ENCODE measurements around the gene ERICH6. TPM values are rescaled to one million over a fixed set of nuclear protein-coding genes. Genes with fewer than 3 reads are reported as not detected.

The ERICH6 gene
- total and polyA plus RNA-seq, 11 donors = 0.32 to 0.54 TPM; not detected in 9

- Histone ChIP-seq H3K27me3 (no peaks in the 10 kb centered on the region), H3K4me1 (peaks cover 0 to 62% (median 25%) of the 10 kb centered on the region in 12 donors), H3K4me3 (no peak overlapping the region), H3K36me3 (no peaks in the 10 kb centered on the region), H3K9me3 (no peaks in the 10 kb centered on the region), H3K27ac (peak overlapping the region in 4 of 12 donors; percentile 10 to 44 (median 22))
- DNase-seq = no peak
- peak in 3 of 4 donors; percentile 26 to 55 (median 34) for ATAC-seq
- TF ChIP-seq CTCF (IDR thresholded peaks at IDR 0.05) (no peak), POLR2A (IDR thresholded peaks at IDR 0.05) (no peak)
- intact Hi-C loops (cut with DNase I) = no loop called here
- 72 to 81% (median 76%) methylated on average over 9 of the region's 9 CpGs for WGBS, 4 donors
Observed at GRCh38 chr3:150733936-150734794, 30.4 kb upstream of the ERICH6 start.

GRCh38 chr3:150733373-150733935, 29.7 kb upstream of the ERICH6 start:
- Histone ChIP-seq H3K9me3 (no peaks in the 10 kb centered on the region), H3K4me3 (no peak overlapping the region), H3K27ac (peak overlapping the region in 4 of 12 donors; percentile 14 to 51 (median 37)), H3K27me3 (no peaks in the 10 kb centered on the region), H3K36me3 (no peaks in the 10 kb centered on the region), H3K4me1 (peaks cover 0 to 57% (median 21%) of the 10 kb centered on the region in 12 donors)
- TF ChIP-seq CTCF (IDR thresholded peaks at IDR 0.05) = no peak
- TF ChIP-seq POLR2A (IDR thresholded peaks at IDR 0.05) = no peak
- 25 to 35% (median 31%) methylated on average over 8 of the region's 8 CpGs for WGBS, 4 donors
- intact Hi-C loops (cut with DNase I) = no loop called here
- DNase-seq (no peak), ATAC-seq (peak in 3 of 4 donors; percentile 41 to 52 (median 48))

GRCh38 chr3:150729682-150730360, 26.1 kb upstream of the ERICH6 start:
- H3K4me3 ChIP-seq = no peak overlapping the region
- no peak for DNase-seq
- intact Hi-C loops (cut with DNase I) = loop anchor here in 5 of 10 donors (2.0 to 10.0 kb wide), 4 partner anchors 32 to 413 kb away; partner anchors contain the start of gene SIAH2 (in 2 of the 5)
- H3K27ac ChIP-seq = peak overlapping the region in 4 of 12 donors; percentile 41 to 47 (median 44)
- H3K9me3 ChIP-seq = no peaks in the 10 kb centered on the region
- TF ChIP-seq CTCF (IDR thresholded peaks at IDR 0.05) (no peak), POLR2A (IDR thresholded peaks at IDR 0.05) (no peak)
- 64 to 70% (median 68%) methylated on average over 9 of the region's 9 CpGs for WGBS, 4 donors
- no peaks in the 10 kb centered on the region for H3K36me3 ChIP-seq
- H3K4me1 ChIP-seq = peaks cover 0 to 28% (median 11%) of the 10 kb centered on the region in 12 donors
- ATAC-seq = peak in 1 of 4 donors; percentile 22
- no peaks in the 10 kb centered on the region for H3K27me3 ChIP-seq
